Stimulated activated CD4-positive, alpha-beta T cell treated with anti-CD3 and anti-CD28 coated beads, Interleukin-12 subunit alpha, Interleukin-12 subunit beta, amount 100 ng/mL, for 4 hours (primary cell): ENCODE data around the gene SMC1B.
A peak's percentile ranks its signal among the peaks of the same experiment; 100 is the strongest.
"Not testable (repeated sequence)": the region's sequence is repeated elsewhere in the genome, so short reads cannot be mapped to it uniquely, and the experiment has no call there.

ENCODE experiments used
- DNase-seq: peaks from one replicate; pipeline ENCODE4 v3.0.0-alpha.2; 2020

SMC1B gene

GRCh38 chr22:45441138-45441537 is 27.7 kb upstream of the SMC1B start:
- peak; percentile 12 for DNase-seq

DNA sequence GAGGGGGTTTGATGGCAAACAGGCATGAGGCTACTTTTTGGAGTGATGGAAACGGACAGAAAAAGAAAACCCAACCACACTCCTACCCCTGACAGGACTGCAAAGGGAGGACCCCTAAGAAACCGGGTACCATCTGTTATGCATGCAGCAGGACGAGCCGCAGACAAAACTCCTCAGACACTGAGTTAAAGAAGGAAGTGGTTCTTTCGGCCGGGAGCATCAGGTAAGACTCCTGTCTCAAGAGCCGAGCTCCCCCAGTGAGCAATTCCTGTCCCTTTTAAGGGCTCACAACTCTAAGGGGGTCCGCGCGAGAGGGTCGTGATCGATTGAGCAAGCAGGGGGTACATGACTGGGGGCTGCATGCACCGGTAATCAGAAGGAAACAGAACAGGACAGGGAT is 27.3 kb upstream of the SMC1B start:
- not testable (repeated sequence) for DNase-seq

DNA sequence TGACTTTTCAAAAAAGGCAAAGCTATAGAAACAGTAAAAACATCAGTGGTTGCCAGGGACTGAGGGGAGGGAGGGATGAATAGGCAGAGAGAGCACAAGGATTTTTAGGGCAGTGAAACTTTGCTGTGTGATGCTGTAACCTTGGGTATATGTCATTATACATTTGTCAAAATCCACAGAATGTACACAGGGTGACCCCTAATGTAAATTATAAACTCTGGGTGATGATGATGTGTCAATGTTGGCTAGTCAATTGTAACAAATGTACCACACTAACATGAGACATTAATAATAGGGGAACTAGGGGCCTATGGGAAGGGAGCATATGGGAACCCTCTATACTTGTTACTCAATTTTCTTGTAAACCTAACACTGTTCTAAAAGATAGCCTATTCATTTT is 24.9 kb upstream of the SMC1B start:
- no peak for DNase-seq

DNA sequence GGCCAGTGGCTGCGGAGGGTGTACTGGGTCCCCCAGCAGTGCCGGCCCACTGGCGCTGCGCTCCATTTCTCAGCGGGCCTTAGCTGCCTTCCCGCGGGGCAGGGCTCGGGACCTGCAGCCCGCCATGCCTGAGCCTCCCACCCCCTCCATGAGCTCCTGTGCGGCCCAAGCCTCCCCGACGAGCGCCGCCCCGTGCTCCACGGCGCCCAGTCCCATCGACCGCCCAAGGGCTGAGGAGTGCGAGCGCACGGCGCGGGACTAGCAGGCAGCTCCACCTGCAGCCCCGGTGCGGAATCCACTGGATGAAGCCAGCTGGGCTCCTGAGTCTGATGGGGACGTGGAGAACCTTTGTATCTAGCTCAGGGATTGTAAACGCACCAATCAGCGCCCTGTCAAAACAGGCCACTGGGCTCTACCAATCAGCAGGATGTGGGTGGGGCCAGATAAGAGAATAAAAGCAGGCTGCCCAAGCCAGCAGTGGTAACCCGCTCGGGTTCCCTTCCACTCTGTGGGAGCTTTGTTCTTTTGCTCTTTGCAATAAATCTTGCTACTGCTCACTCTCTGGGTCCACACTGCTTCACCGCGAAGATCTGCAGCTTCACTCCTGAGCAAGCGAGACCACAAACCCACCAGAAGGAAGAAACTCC is 23.6 kb upstream of the SMC1B start:
- not testable (repeated sequence) for DNase-seq

- peak; percentile 77 for DNase-seq
Observed at GRCh38 chr22:45435544-45436139, 22.2 kb upstream of the SMC1B start.

DNA sequence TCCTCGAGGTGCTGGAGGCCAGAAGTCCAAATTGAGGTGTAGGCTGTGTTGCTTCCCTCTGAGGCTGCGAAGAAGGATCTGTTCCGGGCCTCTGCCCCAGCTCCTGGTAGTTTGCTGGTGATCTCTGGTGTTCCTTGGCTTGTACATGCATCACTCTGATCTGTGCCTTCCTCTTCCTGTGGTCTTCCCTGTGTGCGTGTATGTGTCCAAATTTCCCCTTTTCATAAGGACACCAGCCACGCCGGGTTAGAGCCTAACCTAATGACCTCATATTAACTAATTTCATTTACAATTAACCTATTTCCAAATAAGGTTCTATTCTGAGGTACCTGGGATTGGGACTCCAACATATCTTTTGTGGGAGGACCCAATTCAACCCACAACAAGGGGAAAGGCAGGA is 21.6 kb upstream of the SMC1B start:
- DNase-seq, result no peak

DNA sequence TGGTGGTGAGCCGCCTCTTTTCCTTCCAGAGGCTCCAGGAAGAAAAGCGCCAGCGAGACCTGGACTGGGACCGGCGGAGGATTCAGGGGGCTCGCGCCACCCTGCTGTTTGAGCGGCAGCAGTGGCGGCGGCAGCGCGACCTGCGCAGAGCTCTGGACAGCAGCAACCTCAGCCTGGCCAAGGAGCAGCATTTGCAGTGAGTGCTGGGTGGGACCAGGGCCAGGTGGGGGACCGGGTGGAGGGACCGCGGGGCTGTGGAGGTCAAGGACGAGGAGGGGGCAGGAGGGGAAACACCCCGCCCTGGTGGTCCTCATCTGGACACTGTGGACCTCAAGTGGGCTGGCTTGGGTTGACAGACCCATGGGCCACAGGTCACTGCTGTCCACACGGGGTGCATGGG is 17.5 kb upstream of the SMC1B start:
- DNase-seq, result no peak

DNA sequence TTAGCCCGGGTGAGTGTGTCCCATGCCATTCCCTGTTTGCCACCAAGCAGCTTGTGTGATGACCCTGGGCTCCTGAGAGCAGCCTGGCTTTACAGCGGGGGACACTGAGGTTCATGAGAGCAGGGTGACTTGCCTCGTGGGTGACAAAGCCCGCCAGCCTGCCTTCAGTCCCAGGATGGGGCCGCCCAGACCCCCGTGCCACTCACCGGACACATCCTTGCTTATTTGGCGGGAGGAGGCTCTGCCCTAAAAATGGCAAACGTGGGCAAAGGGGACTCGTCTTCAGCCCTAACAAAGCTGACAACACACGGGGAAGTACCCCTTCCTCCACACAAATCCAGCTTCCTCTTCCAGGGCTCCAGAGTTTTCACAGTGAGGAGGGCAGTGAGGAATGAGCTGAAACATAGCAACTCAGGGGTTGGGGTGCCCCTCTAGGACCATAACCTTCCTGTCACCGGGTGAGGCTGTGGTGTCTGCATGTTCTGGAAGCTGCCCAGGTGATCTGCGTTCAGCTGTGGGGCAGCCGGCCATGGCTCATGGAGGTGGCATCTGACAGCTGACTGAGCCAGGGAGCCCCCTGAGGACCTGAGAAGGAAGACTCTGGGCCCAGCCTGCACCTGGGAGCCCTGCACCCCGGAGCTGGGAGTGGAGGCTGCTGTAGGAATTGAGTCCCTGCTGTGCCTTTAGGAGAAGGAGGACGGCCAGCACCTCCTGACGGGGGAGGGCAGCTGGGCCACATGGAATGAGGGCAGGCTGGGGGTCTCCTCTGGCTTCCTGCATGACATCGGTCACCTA is 16.8 kb upstream of the SMC1B start:
- DNase-seq, result no peak

- DNase-seq, result no peak
Observed at GRCh38 chr22:45429424-45429823, 16.0 kb upstream of the SMC1B start.

DNA sequence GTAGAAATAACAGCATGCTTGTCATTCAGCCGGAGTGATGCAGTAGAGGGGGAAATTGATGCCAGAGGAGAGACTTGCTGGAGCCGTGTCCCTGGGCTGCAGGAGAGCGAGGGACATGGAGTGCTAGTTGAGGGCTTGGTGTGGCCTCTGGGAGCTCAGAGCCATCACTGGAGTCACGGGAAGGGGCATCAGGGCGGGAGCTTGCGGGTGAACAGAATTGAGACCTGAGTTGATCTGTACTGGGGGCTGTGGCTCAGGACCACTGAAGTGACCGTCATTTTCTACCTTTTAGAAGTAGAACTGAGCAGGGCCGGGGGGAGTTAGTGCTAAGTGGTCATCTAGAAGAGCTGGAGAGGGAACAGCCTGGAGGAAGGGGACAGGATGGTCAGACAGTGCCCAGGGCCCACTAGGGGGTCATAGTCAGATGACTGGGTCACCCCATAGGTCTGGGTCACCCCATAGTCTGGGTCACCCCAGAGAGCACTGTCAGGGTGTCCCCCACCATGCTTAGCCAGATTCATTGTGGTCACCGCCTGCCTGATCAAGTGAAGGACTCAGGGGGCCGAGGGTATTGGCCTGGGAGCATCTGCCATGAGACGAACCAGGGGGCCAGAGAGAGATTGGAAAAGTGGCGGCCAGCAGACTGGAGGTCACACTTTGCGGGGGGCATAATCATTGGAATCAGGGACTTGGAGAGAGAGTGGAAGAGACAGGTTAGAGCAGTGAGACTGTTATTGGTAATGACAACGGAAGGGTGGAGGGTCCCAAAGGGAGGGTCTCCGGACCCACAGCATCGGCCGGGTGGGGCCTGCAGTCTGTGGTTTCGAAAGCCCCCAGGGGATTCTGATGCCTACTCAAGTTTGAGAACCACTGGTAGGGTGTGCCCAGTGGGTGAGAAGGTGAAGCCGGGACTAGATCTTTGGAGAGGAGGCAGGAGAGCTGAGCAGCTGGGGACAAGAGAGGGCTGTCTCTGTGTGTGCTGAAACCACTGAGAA is 15.3 kb upstream of the SMC1B start:
- no peak for DNase-seq

GRCh38 chr22:45427114-45427513 is 13.7 kb upstream of the SMC1B start:
- DNase-seq, result no peak

- no peak for DNase-seq
Observed at GRCh38 chr22:45426387-45426786, 13.0 kb upstream of the SMC1B start.

DNA sequence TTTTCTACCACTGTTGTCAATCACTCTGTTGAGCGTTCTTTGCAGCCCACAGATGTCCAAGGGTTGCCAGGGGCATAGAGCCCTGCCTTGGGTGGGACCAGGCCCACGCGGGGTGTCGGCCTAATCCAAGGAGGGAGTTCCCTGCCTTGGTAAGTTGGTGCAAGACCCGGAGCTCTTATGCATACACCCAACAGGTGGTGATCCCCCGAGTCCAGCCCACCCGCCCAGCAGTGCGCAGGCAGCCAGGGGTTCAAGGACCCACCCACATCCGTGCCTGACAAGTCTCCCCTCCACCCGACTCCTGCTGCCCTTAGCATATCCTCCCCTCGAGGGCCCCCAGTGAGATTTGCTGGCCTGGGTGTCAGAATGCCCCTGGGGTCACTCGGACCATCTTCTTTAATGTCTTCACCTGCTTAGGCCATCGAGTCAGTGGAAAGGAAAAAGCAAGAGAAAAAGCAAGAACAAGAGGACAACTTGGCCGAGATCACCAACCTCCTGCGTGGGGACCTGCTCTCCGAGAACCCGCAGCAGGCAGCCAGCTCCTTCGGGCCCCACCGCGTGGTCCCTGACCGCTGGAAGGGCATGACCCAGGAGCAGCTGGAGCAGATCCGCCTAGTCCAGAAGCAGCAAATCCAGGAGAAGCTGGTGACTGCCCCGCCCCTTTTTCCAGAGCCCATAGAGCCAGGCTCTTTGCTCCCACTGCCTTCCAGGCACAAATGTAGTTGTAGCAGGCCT is 12.3 kb upstream of the SMC1B start:
- no peak for DNase-seq

- DNase-seq, result no peak
Observed at GRCh38 chr22:45425101-45425500, 11.7 kb upstream of the SMC1B start.

DNA sequence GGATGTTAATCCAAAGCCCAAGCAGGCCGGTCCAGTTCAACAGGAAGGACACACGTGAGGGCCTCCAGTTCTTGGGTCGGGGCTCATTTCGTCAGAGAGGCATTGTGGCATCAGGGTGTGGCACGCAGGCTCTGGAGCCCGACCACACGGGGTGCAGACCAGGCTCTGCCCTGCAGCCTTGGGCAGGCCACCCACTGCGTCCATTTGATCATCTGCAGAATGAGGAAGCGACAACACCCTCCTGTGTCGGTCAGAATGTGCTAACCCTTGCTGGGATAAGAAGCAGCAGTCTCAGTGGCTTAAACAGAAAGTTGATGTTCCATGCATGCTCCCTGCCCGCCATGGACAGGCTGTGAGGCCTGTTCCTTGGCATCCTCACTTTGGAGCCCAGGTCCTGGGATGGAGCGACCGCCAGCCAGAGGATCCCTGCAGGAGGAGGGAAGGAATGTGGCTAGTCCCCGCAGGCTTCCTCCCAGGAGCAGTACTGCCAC is 10.9 kb upstream of the SMC1B start:
- no peak for DNase-seq

DNA sequence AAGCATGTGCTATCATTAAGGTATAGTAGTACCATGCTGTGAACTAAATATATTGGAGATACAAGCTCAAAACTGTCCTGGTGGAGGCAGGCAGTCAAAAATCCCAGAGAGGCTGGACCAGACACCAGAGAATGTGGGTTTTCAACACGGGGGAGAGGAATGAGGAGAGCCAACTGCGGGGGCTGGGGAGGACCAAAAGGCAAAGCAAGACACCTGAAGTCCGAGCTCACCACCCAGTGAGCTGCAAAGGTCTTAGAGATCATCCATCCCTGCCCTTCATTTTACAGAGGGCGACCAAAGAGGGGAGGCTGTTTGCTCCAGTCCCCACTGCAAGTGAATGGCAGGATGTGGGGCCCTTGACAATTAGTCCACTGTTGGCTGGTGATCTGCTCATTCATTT is 10.1 kb upstream of the SMC1B start:
- no peak for DNase-seq

- no peak for DNase-seq
Observed at GRCh38 chr22:45422237-45422983, 9.0 kb upstream of the SMC1B start.

DNA sequence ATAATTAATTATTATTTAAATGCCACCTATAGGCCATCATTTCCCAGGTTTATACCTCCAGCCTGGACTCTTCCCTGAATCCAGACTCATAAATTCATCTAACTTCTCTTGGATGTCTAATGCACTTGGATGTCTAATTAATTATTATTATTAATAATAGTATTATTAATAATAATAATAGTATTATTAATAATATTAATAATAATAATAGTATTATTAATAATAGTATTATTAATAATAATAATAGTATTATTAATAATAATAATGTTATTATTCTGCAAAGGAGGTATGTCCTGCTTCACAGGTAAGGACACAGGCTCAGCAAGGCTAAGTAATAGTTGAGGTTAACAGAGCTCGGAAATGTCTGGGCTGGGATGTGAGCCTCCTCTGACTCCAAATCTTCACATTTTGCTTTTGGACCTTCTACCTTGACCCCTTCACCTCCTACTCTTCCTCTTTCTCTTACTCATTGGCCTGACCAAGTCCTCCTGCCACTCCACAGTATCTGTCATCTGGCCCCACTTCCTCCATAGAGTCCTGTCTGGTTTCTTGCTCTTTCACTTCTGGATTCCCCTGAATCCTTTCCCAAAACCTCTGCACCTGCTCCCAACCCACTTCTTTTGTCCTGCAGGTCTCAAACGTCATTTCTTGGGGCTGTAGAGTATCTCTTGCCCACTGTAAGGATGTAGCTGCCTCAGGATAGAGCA is 8.1 kb upstream of the SMC1B start:
- no peak for DNase-seq

DNA sequence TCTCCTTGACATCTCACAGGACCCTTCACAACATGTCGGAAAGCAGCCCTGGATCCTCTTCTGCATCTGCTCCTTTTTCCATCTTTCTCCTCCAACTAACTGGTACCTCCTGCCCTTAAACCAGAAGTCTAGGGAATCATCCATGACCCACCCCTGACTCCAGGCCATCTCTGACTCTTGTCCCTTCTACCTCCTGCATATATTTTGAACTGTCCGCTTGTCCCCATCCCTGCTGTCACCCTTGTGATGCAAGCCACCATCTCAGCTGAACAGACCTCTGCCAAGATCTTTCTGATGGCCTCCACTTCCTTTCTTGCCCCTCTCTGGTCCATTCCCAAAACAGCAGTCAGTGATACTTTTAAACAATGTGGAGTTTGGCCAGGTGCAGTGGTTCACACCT is 7.1 kb upstream of the SMC1B start:
- DNase-seq, result no peak

DNA sequence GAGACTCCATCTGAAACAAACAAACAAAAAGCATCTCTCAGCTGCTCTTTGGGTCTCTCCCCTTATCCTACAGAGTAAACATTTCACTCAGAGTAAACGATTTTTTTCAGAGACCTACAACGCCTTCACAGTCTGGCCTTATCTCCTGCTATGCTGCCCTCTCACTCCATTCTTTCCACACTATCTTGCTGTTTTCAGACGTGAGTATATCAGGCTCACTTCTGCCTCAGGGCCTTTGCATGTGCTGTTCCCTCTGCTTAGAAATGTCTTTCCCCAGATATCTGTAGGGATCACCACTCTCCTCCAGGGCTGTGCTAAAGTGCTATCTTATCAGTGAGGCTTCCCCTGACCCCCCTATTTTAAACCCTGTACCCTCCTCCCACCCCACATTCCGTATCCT is 6.6 kb upstream of the SMC1B start:
- no peak for DNase-seq

- no peak for DNase-seq
Observed at GRCh38 chr22:45418770-45419138, 5.4 kb upstream of the SMC1B start.
